ENCODE data around the gene SKP1.

Gene SKP1

DNA sequence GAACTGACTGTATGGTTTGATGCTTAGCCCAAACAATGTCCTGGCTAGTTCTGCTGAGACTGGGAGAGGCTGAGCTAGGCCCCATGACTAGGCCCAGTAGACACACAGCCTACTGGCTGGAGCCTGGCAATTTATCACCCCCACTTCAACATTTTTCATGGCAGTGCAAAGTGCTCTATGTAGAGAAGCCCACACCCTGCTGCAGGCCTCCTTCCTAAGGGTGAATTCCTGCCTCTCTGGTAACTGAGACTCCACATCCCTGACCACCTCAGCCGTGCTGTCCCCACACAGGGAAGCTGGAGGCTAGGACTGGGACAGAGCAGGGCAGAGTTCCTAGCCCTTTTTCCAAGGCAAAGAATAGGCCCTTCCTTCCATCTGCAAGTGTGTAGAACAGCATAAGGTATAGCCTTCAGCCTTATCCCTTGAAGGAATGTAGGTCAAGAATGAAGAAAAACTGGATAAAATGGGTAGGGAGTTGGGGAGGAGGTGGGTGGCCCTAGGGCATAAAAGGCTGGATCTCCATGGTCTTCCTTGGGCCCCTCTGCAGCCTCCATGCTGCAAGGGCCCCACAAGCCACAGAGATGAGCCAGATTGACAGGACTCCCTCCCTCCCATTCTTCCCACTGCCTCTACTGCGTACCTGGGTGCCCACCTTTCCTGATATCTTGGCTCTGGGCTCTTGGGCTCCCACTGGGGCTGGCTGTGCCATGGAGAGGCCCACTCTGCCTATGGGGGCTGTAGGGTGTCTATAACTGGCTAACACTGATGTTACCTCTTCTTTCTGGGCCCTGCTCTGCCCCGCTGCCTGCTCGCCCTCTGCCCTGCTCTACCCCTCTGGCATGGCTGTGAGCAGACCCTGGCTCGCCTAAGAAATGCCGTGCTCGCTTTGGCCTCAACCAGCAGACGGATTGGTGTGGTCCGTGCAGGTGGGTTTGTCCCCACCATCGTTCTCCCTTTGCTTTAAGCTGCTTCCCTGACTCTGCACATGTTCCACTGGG is 32.5 kb downstream of the SKP1 start:
- no peak for DNase-seq (ENCODE audit: low read depth in 2 of 2)

DNA sequence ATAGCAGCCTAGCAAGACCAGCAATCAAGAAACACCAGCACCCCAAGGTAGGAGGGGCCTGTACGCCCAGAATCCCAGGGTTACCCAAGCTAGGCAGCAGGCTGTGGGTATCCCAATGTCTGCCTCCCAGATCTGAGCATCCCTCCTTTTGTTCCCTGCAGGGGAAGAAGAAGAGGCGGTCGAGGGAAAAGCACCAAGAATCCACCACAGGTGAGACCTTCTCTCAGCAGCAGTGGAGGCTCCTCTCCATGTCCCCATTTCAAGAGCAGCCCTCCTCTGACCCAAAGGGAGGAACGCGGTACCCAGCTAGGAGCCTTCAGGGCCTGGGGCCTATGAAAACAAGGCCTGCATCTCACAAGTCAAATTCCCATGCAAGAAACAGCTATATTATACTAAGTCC is 33.3 kb downstream of the SKP1 start:
- no peak for DNase-seq (ENCODE audit: low read depth in 2 of 2)

- no peak for DNase-seq (ENCODE audit: low read depth in 2 of 2)
These were observed 33.9 kb downstream of the SKP1 start for GRCh38 chr5:134142806-134143205.

DNA sequence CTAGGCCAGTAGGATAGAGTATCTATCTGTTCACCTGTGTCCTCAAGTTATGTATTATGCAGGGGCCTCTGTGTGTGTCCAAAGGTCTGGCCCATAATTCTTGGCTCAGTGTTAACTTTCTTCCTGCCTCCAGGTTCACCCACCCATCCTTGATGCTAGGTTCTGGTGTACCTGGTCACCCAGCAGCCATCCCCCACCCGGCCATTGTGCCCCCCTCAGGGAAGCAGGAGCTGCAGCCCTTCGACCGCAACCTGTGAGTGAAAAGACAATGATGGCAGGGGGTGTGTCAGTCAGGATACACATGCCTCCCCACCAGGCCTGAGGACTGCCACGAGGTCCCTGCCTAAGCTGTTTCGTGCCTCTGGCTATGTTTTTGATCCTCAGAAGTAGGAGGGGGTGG is 34.7 kb downstream of the SKP1 start:
- no peak for DNase-seq (ENCODE audit: low read depth in 2 of 2)

GRCh38 chr5:134141331-134142050 is 35.3 kb downstream of the SKP1 start:
- DNase-seq (ENCODE audit: low read depth in 2 of 2), result no peak

DNA sequence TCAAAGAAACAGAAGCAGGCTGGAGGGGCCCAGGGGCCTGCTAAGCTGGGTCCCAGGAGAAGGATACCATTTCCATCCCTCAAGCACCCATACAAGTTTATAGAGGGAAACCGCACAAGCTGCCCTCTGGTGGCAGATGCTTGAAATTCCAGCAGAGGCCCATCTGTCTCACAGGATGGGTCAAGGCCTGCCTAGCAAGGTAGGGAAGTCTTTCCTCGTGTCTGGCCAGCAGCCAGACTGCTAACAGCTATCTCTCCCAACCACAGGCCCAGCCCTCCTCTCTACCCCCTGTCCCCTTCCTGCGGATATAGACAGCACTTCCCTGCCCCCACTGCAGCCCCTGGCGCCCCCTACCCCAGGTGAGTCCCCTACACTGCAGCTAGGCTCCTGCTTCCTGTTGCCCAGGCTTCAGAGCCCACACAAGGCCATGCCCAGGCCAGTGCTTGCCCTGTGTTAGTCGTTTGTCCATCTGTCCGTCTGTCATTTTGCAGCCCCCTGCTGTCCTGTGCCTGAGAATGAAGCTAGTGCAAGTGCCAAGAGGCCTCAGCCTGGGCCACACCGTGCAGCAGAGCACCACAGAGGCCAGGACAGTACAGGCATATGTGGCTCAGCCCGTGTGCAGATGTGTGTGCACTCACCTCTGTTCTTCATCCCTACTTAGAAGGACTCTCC is 36.1 kb downstream of the SKP1 start:
- peak in 1 of 2 donors; percentile 45 for DNase-seq (ENCODE audit: low read depth in 2 of 2)

GRCh38 chr5:134139891-134140469 is 36.8 kb downstream of the SKP1 start:
- DNase-seq (ENCODE audit: low read depth in 2 of 2), result no peak

GRCh38 chr5:134139377-134139851 is 37.3 kb downstream of the SKP1 start:
- DNase-seq (ENCODE audit: low read depth in 2 of 2), result no peak

DNA sequence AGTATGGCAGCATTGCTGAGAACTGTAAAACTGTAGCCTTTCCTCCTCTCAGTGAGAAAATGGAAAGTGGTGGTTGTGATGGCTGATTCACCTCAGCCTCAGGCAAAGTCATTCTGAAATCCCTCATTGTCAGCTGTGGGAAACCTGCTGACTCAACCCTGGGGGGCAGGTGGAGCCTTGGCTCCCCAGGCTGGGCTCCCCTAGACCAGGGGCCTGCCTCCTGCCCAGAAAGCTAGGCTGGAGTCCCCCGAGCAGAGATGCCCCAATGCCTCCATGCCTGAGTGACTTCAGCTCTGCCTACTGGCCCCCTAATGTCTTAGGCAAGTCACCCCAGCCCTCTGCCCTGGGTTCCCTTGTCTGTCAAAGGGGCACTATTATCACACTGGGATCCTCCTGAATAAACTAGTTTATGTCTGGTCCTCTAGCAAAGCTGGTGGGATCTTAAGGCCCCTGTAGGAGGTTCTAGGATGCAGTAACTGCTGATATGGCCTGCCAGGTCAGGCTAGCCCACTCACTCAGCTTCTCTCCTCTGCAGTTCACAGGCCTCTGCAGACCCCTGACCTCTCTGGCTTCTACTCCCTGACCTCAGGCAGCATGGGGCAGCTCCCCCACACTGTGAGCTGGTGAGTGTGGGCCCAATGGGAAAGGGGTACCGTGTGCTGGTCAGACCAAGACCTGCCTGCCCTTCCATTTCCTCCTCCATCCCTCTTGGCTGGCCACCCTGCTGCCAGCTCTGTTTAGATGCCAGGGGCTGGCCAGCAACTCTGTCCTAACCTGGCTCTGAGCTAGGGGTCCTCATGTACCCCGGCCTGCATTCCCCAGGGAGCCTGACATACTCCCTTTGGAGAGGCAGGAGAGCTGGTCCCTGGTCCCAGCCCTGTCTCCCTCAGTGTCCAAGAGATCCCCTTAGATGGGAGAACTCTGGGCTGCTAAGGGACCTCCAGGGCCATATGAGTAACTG is 38.1 kb downstream of the SKP1 start:
- DNase-seq (ENCODE audit: low read depth in 2 of 2), result peak; percentile 68 to 70

GRCh38 chr5:134136771-134137170 is 40.0 kb downstream of the SKP1 start:
- no peak for DNase-seq (ENCODE audit: low read depth in 2 of 2)

DNA sequence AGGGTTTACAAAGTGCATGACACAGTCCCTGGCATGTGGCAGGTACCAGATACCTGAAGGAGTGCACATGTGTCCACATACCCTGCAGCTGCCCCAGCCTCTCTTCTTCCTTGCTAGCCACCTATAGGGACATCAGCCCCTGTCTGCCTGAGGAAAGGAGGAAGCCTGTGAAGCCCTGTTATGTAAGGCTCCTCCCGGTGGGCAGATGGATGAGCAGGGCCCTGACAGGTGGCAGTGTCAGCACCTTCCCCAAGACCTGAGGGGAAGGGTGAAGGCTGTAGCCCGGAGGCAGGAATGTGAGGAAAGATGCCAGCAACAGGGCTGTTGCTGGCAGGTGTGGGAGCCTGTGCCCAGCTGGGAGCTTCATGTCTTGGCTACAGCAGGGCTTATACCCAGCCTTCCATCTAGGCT is 40.5 kb downstream of the SKP1 start:
- DNase-seq (ENCODE audit: low read depth in 2 of 2), result no peak

DNA sequence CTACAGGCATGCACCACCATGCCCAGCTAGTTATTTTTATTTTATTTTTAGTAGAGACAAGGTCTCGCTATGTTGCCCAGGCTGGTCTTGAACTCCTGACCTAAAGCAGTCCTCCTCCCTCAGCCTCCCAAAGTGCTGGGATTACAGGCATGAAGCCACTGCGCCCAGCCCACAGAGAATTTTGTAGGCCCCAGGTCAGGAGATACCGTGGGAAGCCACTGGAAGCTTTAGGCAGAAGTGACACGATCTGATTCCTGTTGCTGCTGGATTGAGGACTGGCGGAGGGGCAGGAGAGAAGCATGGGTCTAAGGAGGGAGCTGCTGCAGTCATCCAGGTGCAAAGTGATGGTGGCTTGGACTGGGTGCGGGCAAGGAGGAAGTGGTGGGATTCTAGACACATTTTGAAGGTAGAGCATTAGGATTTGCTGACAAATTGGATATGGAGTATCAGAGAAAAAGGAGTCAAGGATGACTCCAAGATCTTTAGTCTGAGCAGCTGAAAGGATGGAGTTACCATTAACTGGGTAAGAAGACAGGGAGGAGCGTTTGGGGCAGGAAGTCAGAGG is 41.6 kb downstream of the SKP1 start:
- DNase-seq (ENCODE audit: low read depth in 2 of 2), result no peak

DNA sequence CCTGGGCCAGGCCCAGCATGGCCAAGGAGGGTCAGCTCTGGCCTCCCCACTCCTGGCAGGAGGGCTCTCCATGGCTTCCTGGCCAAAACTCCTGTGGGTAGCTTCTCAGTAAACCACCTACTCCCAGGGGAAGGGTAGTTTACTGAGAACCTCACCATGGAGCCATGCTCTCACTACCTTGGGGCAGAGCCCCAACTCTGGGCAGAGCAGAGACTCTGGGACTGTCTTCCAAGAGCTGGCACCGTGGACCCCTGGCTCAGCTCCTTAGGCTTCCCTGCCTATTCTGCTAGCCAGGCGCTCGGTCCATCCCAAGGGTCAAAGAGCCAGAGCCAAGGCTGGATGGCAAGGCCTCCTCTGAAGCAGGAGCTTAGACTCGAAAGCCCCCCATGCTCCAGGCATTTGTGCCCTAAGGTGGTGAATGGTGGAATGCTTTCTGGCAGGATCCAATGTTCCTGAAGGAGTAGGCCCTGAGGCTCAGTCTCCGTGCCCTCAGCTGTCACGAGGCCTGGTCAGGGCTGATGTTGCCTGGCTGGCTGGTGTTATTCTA is 42.7 kb downstream of the SKP1 start:
- DNase-seq (ENCODE audit: low read depth in 2 of 2), result no peak

DNA sequence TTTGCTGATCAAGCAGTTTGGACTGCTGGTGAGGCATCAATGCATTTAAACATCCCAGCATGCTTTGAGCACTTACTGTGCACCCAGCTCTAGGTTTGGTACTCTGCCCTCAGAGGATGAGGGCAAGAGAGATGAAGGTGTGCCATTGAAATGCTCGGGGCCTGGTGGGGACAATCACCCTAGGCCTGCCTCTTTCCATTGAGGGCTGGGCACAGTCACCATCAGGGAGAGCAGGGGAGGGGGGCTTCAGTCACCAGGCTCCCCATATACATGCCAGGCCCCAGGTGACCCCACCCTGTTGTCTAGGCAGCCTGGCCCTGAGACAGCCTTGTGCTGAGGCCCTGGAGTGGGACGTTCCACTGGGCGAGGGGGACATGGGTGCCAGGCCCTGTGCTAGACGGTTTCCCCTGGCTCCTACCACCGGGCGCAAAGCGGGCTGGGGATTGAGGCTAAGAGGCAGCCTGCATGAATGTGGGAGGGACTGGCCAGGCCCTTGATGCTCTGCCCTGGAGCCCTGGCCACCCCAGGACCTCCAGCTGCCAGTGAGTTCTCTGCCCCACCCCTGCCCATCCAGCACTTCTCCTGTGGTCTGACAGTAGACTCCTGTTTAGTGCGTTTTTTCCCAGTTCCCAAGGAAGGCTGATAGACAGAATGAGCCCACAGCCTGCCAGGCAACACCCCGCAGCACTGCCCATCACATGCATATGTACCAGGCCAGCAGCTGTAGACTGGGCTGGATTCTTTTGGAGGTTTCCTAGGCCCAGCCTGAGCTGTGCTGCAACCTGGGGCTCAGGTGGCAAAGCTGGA is 43.4 kb downstream of the SKP1 start:
- no peak for DNase-seq (ENCODE audit: low read depth in 2 of 2)

DNA sequence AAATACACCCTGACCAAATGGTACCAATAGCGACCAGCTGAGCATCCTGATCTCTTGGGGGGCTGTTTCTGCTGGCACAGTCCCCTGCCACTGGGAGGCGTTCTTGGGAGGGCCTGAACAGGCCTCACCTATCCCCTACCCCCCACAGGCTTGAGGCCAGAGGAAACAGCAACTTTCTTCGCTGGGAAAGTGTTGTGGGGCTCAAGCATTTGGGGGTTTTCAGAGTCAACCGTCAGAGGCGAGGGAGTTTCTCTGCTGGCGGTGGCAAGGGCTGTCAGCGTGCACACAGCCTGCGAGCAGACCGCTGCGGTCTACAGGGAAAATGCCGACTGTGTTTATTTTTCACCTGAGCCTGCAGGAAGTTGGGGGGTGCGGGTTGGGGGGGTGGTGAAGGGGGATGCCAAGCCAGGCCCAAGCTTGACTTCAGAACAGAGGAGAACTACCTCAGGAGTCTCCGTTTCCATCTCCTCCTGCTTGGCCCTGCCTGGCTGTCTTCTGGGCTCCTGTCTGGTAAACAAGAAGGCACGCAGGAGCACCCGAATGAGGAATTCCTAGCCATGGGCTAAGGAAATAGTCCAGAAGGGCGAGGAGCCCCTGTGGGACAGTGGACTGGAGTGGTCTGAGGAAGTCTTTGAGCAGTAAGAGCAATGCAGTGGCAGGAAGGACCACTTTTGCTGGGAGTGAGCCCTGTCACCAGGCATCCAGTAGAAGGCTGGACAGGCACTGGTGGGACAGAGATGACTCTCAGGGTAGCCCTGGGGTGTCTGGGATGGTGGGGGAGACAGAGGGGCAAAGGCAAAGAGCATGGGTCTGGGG is 44.2 kb downstream of the SKP1 start:
- DNase-seq (ENCODE audit: low read depth in 2 of 2), result peak; percentile 73 to 81

DNA sequence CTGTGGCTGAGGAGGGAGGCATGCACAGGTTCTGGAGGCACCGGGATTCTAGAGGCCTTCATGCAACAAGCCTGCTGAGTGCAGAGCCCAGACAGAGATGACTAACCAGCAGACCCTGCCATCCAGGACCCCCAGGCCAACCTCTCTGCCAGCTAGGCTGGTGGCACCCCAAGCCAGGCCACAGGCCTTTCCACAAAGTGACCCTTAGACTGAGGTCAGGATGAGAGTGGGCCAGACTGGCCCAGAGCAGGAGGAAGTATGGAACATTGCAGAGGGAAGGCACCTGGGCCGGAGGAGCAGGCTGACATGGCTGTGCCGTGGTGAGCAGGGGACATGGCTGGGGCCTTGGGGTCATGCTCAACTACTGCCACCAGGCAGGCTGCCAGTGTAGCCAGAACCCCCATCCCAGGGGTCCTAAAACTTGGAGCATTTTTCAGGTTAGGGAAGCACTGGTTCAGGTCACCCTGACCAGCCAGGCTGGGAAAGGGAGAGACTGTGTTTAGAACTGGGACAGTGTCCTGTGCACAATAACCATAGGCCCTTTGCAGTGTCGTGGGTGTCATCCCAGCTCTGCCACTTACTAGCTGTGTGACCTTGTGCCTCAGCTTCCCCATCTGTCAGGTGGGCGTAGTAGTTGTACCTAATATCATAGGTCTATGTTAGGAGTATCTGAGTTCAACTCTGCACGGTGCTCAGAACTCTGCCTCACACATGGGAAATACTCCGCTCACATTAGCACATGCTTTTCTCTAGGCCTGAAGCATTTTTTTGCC is 45.0 kb downstream of the SKP1 start:
- DNase-seq (ENCODE audit: low read depth in 2 of 2), result no peak

DNA sequence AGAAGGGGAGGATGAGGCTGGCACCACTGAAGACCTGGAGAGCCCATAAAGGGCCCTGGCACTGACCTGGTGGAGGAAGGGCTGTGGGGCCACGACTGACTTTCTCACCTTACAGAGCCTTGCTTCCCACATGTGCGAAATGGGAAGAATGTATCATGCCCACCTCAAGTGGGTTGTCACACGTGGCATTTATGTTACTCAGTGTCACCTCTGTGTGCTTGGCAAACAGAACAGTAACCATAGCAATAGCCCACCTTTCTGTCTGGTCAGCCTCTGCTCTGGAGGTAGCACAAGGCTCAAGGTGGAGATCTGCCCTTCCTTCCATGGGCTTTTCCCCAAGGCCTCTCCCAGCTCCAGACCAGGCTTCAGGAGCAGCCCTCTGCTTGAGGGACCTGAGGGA is 45.6 kb downstream of the SKP1 start:
- peak; percentile 48 to 52 for DNase-seq (ENCODE audit: low read depth in 2 of 2)
